Neural cell (in vitro differentiated cells): ENCODE data around the gene SEPTIN5.

Experiments used
- EP300 ChIP-seq: fragments of 450-650 bp; conservative IDR thresholded peaks from 2 replicates; pipeline ENCODE4 v1.6.1; 2014; ENCODE audit warnings: antibody characterized with exemption, mild to moderate bottlenecking, moderate library complexity; ENCODE audit not compliant: poor library complexity, severe bottlenecking
- EZH2 ChIP-seq: fragments of 200-600, 300-800 bp; shearing (Covaris generic), sonication (generic); IDR thresholded peaks from 2 replicates; pipeline ENCODE4 v1.6.1; 2014; ENCODE audit warnings: antibody characterized with exemption, low read length, borderline replicate concordance, mild to moderate bottlenecking; ENCODE audit not compliant: insufficient read depth, poor library complexity, severe bottlenecking
- MXI1 ChIP-seq: fragments of 450-650 bp; conservative IDR thresholded peaks from 2 replicates; pipeline ENCODE4 v1.6.1; 2014; ENCODE audit warnings: antibody characterized with exemption, mild to moderate bottlenecking; ENCODE audit not compliant: poor library complexity, severe bottlenecking
- POLR2AphosphoS5 ChIP-seq: IDR thresholded peaks from 2 replicates; pipeline ENCODE4 v1.6.1; 2012
- RAD21 ChIP-seq: fragments of 450-650 bp; conservative IDR thresholded peaks from 2 replicates; pipeline ENCODE4 v1.6.1; 2014; ENCODE audit warnings: antibody characterized with exemption, mild to moderate bottlenecking, moderate library complexity
- SMC3 ChIP-seq: fragments of 450-650 bp; conservative IDR thresholded peaks from 2 replicates; pipeline ENCODE4 v1.6.1; 2014; ENCODE audit warnings: antibody characterized with exemption, mild to moderate bottlenecking, moderate library complexity; ENCODE audit not compliant: poor library complexity
- TAF1 ChIP-seq: IDR thresholded peaks from 2 replicates; pipeline ENCODE4 v1.6.1; 2012; ENCODE audit warnings: low read depth
- TF ChIP-seq, protein P1 (sequence below): fragments of 450-650 bp; IDR thresholded peaks from 2 replicates; pipeline ENCODE4 v1.5.1; 2014; ENCODE audit warnings: antibody characterized with exemption, mild to moderate bottlenecking, moderate library complexity; ENCODE audit not compliant: poor library complexity, severe bottlenecking
- TF ChIP-seq, protein P2 (sequence below): IDR thresholded peaks from 2 replicates; pipeline ENCODE4 v1.6.1; 2012; ENCODE audit warnings: borderline replicate concordance

DNA sequence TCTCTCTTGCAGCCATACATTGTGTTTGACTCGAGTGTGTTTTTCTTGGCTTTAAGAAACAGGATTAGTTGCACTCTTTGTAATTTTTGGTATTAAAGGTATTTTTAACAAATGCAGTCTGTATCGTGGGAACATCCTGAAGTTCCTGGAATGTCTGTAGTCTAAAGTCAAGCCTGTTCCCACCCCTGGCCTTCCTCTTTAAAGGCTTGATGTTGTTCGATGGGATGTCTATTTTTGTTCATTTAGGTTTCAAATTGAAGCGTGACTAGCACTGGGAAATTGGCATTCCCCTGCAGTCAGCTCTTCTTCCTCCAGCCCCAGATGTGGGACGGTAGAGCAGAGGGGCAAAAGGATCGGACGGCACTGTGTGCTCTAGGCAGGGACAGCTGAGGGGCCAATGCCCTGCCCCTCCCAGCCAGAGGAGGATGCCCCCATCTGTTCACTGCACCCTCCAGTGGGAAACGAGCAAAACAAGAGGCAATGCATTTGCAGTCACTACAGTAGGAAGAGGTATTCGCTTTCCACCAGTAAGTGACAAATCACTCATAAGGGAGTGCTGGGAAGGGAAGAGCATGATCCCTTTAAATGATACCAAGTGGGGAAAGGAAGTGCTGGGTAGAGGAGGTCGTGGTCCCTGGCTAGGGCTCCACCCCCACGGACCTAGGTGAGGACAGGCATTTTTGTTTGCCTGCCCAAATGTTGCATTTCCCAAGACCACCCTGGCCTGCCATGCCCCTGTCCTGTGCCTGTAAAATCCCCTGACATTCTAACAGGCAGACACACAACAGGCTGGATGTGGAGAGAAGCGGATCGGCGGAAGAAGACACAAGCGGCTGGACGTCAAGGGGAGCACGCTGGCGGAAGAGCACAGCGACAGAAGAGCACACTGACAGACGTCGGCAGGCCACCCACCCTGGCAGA is 47.4 kb upstream of the SEPTIN5 start:
- TF ChIP-seq, protein P1, sequence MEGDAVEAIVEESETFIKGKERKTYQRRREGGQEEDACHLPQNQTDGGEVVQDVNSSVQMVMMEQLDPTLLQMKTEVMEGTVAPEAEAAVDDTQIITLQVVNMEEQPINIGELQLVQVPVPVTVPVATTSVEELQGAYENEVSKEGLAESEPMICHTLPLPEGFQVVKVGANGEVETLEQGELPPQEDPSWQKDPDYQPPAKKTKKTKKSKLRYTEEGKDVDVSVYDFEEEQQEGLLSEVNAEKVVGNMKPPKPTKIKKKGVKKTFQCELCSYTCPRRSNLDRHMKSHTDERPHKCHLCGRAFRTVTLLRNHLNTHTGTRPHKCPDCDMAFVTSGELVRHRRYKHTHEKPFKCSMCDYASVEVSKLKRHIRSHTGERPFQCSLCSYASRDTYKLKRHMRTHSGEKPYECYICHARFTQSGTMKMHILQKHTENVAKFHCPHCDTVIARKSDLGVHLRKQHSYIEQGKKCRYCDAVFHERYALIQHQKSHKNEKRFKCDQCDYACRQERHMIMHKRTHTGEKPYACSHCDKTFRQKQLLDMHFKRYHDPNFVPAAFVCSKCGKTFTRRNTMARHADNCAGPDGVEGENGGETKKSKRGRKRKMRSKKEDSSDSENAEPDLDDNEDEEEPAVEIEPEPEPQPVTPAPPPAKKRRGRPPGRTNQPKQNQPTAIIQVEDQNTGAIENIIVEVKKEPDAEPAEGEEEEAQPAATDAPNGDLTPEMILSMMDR, result no peak
- TF ChIP-seq RAD21 (no peak), POLR2AphosphoS5 (no peak), TAF1 (no peak), EP300 (no peak), EZH2 (no peak), MXI1 (no peak), SMC3 (no peak)
- TF ChIP-seq, protein P2, sequence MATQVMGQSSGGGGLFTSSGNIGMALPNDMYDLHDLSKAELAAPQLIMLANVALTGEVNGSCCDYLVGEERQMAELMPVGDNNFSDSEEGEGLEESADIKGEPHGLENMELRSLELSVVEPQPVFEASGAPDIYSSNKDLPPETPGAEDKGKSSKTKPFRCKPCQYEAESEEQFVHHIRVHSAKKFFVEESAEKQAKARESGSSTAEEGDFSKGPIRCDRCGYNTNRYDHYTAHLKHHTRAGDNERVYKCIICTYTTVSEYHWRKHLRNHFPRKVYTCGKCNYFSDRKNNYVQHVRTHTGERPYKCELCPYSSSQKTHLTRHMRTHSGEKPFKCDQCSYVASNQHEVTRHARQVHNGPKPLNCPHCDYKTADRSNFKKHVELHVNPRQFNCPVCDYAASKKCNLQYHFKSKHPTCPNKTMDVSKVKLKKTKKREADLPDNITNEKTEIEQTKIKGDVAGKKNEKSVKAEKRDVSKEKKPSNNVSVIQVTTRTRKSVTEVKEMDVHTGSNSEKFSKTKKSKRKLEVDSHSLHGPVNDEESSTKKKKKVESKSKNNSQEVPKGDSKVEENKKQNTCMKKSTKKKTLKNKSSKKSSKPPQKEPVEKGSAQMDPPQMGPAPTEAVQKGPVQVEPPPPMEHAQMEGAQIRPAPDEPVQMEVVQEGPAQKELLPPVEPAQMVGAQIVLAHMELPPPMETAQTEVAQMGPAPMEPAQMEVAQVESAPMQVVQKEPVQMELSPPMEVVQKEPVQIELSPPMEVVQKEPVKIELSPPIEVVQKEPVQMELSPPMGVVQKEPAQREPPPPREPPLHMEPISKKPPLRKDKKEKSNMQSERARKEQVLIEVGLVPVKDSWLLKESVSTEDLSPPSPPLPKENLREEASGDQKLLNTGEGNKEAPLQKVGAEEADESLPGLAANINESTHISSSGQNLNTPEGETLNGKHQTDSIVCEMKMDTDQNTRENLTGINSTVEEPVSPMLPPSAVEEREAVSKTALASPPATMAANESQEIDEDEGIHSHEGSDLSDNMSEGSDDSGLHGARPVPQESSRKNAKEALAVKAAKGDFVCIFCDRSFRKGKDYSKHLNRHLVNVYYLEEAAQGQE, result no peak
